ENCODE measurements around the gene PPP1R3G.

Gene PPP1R3G

GRCh38 chr6:5072440-5072839, 12.7 kb upstream of the PPP1R3G start:
- no peak for DNase-seq (ENCODE audit: low read depth)

GRCh38 chr6:5073992-5074391, 11.1 kb upstream of the PPP1R3G start:
- no peak for DNase-seq (ENCODE audit: low read depth)

- no peak for DNase-seq (ENCODE audit: low read depth)
Observed at GRCh38 chr6:5076931-5077330, 8.2 kb upstream of the PPP1R3G start.

GRCh38 chr6:5078121-5078669, 6.9 kb upstream of the PPP1R3G start:
- no peak for DNase-seq (ENCODE audit: low read depth)

GRCh38 chr6:5079692-5080091, 5.4 kb upstream of the PPP1R3G start:
- DNase-seq (ENCODE audit: low read depth) = no peak

GRCh38 chr6:5080574-5080973, 4.6 kb upstream of the PPP1R3G start:
- DNase-seq (ENCODE audit: low read depth) = no peak

- no peak for DNase-seq (ENCODE audit: low read depth)
Observed at GRCh38 chr6:5081182-5081581, 4.0 kb upstream of the PPP1R3G start.

- DNase-seq (ENCODE audit: low read depth) = no peak
Observed at GRCh38 chr6:5081955-5082354, 3.2 kb upstream of the PPP1R3G start.

- DNase-seq (ENCODE audit: low read depth) = no peak
Observed at GRCh38 chr6:5082487-5083306, 2.4 kb upstream of the PPP1R3G start.

GRCh38 chr6:5083307-5083583, 1.9 kb upstream of the PPP1R3G start:
- no peak for DNase-seq (ENCODE audit: low read depth)

GRCh38 chr6:5083813-5084359, 1.3 kb upstream of the PPP1R3G start:
- no peak for DNase-seq (ENCODE audit: low read depth)

- no peak for DNase-seq (ENCODE audit: low read depth)
Observed at GRCh38 chr6:5084360-5084780, 771 bp upstream of the PPP1R3G start.

- no peak for DNase-seq (ENCODE audit: low read depth)
Observed at GRCh38 chr6:5085648-5086293, 630 bp downstream of the PPP1R3G start.

- DNase-seq (ENCODE audit: low read depth) = no peak
Observed at GRCh38 chr6:5086294-5086890, 1.3 kb downstream of the PPP1R3G start.

GRCh38 chr6:5087389-5087788, 2.2 kb downstream of the PPP1R3G start:
- no peak for DNase-seq (ENCODE audit: low read depth)

- no peak for DNase-seq (ENCODE audit: low read depth)
Observed at GRCh38 chr6:5088780-5089179, 3.6 kb downstream of the PPP1R3G start.

GRCh38 chr6:5089481-5090438, 4.6 kb downstream of the PPP1R3G start:
- DNase-seq (ENCODE audit: low read depth) = no peak

GRCh38 chr6:5090603-5091002, 5.5 kb downstream of the PPP1R3G start:
- DNase-seq (ENCODE audit: low read depth) = no peak

- no peak for DNase-seq (ENCODE audit: low read depth)
Observed at GRCh38 chr6:5091210-5092069, 6.3 kb downstream of the PPP1R3G start.

GRCh38 chr6:5093231-5094015, 8.3 kb downstream of the PPP1R3G start:
- DNase-seq (ENCODE audit: low read depth) = no peak
